Measurements from ENCODE around the gene UCP2. TPM values are rescaled to one million over a fixed set of nuclear protein-coding genes. Genes with fewer than 3 reads are reported as not detected.

UCP2 gene
- total RNA-seq, 2 experiments from 2014 or later, result 145 to 358 TPM

DNA sequence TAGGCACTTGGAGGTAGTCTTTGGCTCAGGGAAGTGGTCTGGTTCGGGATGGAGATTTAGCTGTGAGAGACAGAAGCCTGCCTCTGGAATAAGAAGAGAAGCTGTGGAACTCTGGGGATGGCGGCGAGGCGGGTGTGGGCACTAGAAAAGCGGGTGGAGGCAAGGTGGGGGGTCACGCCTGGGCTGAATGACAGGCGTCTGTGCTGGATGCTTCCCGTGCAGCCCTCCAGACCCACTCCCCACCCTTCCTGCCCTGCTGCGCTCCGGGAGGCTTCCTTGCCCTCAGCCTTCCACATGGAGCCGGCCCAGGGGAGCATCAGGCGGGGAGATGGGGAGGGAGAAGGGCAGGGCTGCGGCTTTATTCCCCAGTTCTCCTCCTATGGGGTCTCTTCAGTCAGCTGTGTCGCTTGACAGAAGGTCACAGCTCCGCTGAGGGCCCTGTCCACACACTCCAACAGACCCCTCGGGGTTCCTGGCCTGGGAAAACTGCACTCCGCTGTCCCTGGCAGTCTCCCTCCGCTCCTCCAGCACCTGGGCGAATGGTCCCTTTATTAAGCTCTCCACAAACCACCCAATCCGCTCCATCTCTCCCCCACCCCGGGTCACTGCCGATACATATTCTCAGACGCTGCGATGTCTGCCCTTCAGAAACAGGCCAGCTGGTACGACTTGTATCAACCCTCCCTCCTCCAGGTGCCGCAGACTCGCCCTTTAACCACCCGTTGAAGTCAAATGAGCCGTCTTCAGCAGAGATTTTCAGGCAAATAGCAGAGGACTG lies 25.6 kb downstream of the UCP2 start:
- Histone ChIP-seq H3K4me1 (ENCODE audit: insufficient read depth, low read length, poor library complexity, severe bottlenecking) (peaks cover 4% of the 10 kb centered on the region), H3K9me2 (ENCODE audit: insufficient read depth, low read length) (no peaks in the 10 kb centered on the region), H3K9me3 (ENCODE audit: low read length) (no peaks in the 10 kb centered on the region), H3K27ac (ENCODE audit: low read depth, low read length, poor library complexity, severe bottlenecking) (no peak overlapping the region), H3K4me3 (ENCODE audit: low read depth, low read length, poor library complexity, severe bottlenecking) (no peak overlapping the region), H3K36me3 (ENCODE audit: insufficient read depth, low read length) (no peaks in the 10 kb centered on the region), H3K79me2 (ENCODE audit: insufficient read depth, low read depth, low read length) (no peaks in the 10 kb centered on the region), H3K4me2 (ENCODE audit: low read length) (peak overlapping the region; percentile 37), H2AFZ (ENCODE audit: low read length) (0 out of 2 replicates have a peak overlapping the region, but pooled peaks have one; percentile 5), H4K20me1 (ENCODE audit: insufficient read depth, low read length) (no peaks in the 10 kb centered on the region)
- no TSS peak for BruUV-seq (replicated peaks)
- intact Hi-C loops (cut with micrococcal nuclease; ENCODE audit: unreplicated experiment), result no loop called here
- CTCF ChIA-PET (ENCODE audit: unreplicated experiment), result no interaction called here
- POLR2A ChIA-PET, result interaction anchor here (0.5 to 0.9 kb wide), 2 partner anchors 35 to 135 kb away, joined by 3 read pairs; no protein-coding TSS in a partner anchor
- no peak for DNase-seq (ENCODE audit: low spot score)
- TF ChIP-seq EZH2phosphoT487 (IDR thresholded peaks at IDR 0.05; ENCODE audit: borderline replicate concordance, low read depth, low read length), result no peak
- TF ChIP-seq, protein P1, sequence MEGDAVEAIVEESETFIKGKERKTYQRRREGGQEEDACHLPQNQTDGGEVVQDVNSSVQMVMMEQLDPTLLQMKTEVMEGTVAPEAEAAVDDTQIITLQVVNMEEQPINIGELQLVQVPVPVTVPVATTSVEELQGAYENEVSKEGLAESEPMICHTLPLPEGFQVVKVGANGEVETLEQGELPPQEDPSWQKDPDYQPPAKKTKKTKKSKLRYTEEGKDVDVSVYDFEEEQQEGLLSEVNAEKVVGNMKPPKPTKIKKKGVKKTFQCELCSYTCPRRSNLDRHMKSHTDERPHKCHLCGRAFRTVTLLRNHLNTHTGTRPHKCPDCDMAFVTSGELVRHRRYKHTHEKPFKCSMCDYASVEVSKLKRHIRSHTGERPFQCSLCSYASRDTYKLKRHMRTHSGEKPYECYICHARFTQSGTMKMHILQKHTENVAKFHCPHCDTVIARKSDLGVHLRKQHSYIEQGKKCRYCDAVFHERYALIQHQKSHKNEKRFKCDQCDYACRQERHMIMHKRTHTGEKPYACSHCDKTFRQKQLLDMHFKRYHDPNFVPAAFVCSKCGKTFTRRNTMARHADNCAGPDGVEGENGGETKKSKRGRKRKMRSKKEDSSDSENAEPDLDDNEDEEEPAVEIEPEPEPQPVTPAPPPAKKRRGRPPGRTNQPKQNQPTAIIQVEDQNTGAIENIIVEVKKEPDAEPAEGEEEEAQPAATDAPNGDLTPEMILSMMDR (conservative IDR thresholded peaks at IDR 0.05; ENCODE audit: low read length), result no peak

DNA sequence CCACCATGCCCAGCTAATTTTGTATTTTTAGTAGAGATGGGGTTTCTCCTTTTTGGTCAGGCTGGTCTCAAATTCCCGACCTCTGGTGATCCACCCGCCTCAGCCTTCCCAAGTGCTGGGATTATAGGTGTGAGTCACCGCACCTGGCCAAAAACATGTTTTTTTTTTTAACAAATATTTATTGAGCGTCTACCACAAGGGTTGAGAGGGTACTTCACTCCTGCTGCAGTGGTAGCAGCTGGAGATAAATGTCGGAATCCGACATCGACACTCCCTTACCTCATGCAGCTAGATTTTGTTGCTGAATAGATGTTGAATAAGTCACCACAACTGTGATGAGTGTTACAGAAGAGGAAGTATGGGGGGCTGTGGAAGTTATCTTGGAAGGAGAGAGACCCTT lies 30.8 kb downstream of the UCP2 start:
- Histone ChIP-seq H3K27ac (ENCODE audit: low read depth, low read length, poor library complexity, severe bottlenecking) (no peak overlapping the region), H3K9me3 (ENCODE audit: low read length) (no peaks in the 10 kb centered on the region), H3K9me2 (ENCODE audit: insufficient read depth, low read length) (no peaks in the 10 kb centered on the region), H4K20me1 (ENCODE audit: insufficient read depth, low read length) (no peaks in the 10 kb centered on the region), H3K4me3 (ENCODE audit: low read depth, low read length, poor library complexity, severe bottlenecking) (no peak overlapping the region), H2AFZ (ENCODE audit: low read length) (no peak overlapping the region), H3K36me3 (ENCODE audit: insufficient read depth, low read length) (no peaks in the 10 kb centered on the region), H3K4me1 (ENCODE audit: insufficient read depth, low read length, poor library complexity, severe bottlenecking) (no peaks in the 10 kb centered on the region), H3K79me2 (ENCODE audit: insufficient read depth, low read depth, low read length) (no peaks in the 10 kb centered on the region), H3K4me2 (ENCODE audit: low read length) (no peak overlapping the region)
- CTCF ChIA-PET (ENCODE audit: unreplicated experiment), result no interaction called here
- intact Hi-C loops (cut with micrococcal nuclease; ENCODE audit: unreplicated experiment), result no loop called here
- BruUV-seq (replicated peaks), result no TSS peak
- POLR2A ChIA-PET, result no interaction called here
- DNase-seq (ENCODE audit: low spot score), result no peak
- TF ChIP-seq EZH2phosphoT487 (IDR thresholded peaks at IDR 0.05; ENCODE audit: borderline replicate concordance, low read depth, low read length), result no peak
- TF ChIP-seq, protein P1 (conservative IDR thresholded peaks at IDR 0.05; ENCODE audit: low read length), result no peak
